Renal cortex interstitium (tissue), 11 donors: ENCODE data around the gene AUTS2. TPM values are rescaled to one million over a fixed set of nuclear protein-coding genes. Genes with fewer than 3 reads are reported as not detected.

Experiments
- DNase-seq, 11 donors: peaks; one replicate each; pipeline ENCODE4 v3.0.0-alpha.2; 2013; ENCODE audit warnings: low read depth in 9 of 11, low spot score in 4 of 11; ENCODE audit errors: extremely low read depth in 1 of 11
- polyA plus RNA-seq, 3 donors: library from polyadenylated mRNA; unstranded; fragments of 120-200 nt; gene quantifications; one replicate each; pipeline ENCODE4 v1.2.1, GENCODE V29; 2013; ENCODE audit not compliant: insufficient read length in 3 of 3

Gene AUTS2
- polyA plus RNA-seq, 3 donors = 78.0 to 102 (median 90.7) TPM

DNA sequence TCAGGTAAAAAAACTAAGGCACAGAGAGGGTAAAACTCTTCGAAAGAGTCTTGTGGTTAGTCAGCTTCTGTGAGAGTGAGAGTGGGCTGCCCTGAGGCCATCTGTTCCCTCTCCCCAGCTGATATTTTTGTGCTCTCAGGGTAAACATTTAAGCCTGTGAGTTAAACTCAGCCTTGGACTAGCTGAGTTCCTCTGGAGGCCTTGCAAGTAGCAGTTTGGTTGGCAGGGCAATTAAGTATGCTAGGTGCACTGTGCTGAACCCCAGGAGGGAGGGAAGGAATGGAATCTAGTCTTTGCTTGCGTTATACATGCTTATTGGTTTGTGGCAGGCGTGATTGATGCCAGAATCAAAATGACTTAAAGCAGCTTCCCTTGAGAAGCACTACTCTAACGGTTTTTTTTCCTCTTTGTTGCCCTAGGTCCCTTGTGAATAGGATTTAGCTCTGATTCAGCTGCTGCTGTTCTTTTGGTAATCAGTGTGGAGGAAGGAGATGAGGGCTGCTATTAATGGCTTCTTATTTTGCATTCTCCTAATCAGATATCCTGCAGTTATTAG, 140.2 kb downstream of the AUTS2 start:
- DNase-seq = peak in 4 of 11 donors; percentile 19 to 51 (median 34)

DNA sequence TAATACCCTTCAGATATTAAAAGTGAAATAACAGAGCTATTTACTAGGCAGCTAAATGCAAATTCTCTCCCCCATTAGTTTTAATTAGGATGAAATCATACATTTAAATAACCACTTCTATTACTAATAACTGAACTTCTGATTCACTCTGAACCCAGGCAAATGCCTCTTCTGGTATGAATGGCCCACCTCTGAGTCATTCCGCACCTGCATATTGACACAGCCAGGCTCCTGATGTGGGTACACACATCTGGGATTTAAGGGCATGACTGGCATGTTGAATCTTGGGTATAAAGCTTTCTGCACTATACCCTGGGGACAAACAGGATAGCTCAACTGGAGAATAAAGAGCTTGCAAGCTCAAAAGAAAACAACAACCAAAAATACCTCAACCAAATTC, 140.9 kb downstream of the AUTS2 start:
- DNase-seq = no peak

DNA sequence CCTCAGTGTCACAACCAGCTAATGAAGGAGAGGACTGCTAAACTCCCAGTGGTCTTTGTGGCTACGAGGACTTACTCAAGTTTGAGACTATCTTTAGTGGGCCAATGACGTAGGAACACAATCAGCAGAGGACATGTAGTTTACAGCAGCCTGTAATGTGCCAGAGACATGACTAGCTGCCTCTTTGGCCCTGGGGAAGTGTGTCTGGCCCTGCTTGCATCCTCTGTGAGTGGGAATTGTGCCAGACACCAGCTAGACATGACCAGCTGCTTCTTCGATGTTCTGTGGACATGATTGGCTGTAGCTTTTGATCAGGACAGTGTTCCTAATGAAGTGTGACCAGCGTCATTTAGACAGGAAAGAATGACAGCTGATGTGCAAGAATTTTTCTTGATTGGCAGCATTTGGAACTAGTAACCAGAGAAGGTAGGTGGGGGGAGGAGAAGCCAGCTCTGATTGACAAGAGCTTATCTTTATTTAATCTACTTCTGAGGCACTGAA, 141.7 kb downstream of the AUTS2 start:
- no peak for DNase-seq

DNA sequence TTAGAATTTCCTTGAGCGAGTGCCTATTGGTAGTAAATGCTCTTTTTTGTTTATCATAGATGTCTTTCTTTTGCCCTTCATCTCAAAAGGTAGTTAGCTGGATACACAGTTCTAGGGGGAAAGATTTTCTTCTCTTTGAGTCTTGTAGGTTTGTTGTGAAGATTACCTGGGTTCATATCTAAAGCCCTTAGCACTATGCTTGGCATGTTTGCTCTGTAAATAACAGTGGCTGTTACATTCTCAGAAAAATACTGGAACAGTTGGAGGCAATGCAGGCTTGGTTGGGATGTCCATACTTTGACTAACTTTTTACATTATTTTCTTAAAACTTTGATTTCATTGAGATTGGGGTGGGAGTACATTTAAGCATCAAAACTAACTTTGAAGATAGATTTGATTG, 144.0 kb downstream of the AUTS2 start:
- no peak for DNase-seq

DNA sequence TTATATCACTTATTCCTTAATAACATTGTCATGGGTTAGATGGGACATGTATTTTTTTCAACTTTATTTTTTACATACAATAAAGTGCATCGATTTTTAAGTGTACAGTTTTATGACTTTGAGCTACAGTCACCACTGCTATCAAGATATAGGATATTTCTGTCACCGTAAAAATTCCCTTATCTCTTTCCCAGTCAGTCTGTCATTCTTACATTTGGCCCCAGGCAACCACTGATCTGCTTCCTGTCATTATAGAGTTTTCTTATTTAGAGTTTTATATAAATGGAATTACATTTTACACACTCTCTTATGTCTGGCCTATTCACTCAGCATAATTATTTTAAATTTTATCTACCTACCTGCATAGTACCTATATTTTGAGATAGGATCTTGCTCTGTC, 145.2 kb downstream of the AUTS2 start:
- no peak for DNase-seq

DNA sequence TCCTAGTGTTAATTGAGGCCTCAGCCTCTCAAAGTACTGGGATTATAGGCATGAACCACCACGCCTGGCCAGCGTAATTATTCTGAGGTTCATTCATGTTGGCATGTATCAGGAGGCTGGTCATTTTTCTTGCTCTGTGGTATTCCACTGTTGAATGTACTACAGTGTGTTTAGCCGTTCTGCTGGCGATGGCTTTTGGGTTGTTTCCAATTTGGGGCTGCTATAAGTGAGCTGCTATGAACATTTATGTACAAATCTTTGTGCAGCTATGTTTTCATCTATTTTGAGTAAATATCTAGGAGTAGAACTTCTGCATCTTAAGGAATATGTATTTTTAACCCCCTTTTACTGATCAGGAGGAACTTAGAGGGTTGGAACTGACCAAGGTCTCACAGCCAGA, 145.8 kb downstream of the AUTS2 start:
- no peak for DNase-seq

DNA sequence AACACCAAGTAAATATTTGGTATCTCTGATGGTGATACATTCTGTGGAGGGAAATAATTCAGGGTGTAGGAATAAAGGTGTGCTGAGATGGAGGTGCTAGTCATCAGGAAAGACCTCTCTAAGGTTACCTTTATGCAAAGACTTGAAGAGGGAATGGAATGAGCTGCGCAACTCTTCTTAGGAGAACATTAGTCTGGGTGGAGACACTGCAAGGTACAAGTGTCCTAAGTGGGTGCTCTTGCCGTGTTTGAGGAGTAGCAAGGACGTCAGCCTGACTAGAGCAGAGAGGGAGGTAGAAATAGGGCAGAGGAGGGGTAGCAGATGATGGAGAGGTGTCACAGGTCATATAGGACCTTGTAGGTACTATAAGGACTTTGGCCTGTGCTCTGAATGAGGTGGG, 148.1 kb downstream of the AUTS2 start:
- no peak for DNase-seq

DNA sequence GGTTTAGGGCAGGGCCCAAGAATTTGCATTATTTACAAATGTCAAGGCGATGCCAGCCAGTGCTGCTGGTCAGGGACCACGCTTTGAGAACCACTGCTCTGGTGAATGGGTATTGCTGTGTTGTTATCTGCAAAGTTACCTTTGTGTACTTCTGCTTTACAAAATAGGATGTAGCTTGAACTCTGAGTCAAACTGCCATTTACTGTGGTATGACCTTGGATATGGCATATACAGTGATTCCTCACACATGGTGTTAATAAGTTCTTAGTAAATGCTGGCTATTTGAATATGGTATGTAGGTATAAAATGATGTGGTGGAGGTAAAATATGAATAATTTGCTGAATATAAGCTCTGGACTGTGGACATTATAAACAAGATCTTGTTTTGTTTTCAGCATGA, 148.9 kb downstream of the AUTS2 start:
- DNase-seq = no peak

DNA sequence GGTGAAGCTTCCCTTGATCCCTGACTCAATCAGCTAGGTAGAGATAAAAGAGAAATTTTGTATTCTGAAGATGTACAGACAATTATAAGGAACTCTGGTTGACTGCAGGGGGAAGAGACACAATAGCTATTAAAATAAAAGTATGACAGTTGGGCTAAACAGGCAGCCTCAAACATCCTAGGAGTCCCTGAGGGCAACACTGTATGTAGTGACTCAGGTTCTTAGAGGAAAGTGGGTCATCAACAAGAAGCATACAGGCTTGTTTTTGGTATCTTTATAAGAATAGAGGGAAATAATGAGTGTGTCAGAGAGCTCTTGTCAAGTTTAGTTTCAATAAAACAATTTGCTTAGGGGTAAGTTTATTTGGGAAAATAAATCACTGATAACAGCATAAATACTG, 150.3 kb downstream of the AUTS2 start:
- no peak for DNase-seq

DNA sequence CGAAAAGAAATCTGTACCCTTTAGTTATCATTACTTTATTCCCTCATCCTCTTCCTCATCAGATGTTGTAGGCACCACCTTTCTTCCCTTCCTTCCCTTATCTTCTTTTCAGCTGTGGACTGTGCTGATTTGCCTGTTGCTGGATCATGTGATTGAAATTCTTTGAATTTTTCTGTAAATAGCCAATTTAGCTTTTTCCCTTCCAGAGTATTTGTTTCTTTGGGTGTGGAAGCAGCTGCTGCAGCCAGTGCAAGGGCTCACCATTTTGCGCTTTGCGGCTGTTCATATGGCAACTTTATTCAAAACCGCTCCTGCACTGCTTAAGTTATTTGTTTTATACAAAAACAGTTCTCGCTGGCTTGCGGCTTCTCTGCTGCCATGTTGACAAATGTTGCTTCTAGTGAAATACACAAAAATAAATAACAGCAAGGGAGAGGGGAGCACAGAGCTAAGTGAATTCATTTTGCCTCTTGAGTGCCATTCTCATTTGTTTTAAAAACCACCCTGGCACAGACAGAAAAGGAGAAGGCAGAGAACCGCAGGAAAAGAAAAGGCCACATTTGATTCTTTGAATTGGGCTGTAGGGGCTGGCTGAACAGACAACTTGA, 151.2 kb downstream of the AUTS2 start:
- DNase-seq = no peak

DNA sequence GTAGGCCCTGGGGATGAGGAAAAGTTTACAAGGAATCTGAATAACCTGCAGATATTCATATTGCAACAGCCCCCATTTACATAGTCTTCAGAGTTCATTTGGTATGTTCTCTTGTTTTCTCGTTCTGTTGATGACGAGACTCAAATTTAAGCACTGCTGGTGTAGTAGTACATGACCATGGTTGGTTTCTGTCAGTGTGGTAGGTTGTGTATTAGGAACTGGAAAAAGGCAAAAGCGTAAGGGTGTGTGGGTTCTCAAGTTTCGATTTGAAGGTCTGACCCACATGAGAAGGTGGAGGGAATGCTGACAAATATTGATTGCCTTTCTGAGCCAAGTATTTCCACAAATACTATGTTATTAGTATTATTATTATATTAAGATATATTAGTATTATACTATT, 151.7 kb downstream of the AUTS2 start:
- DNase-seq = no peak

DNA sequence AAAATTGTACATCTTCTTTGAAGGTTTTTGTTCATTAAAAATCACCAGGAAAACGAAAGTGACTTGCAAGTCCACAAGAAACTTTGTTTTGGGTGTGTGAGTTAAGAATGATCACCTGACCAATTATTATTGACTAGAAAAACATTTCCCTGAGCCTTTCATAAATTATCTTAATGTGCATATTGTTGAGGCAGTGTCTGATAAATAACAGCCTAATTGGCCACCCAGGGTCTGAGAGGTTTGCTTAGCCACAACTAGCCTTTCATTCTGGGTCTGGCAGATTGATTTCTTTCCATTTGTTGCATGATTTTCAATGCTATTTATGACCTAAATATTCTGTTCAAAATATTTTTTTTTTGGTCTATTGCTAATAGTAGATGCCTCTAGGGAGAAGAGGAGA, 152.8 kb downstream of the AUTS2 start:
- DNase-seq = no peak

DNA sequence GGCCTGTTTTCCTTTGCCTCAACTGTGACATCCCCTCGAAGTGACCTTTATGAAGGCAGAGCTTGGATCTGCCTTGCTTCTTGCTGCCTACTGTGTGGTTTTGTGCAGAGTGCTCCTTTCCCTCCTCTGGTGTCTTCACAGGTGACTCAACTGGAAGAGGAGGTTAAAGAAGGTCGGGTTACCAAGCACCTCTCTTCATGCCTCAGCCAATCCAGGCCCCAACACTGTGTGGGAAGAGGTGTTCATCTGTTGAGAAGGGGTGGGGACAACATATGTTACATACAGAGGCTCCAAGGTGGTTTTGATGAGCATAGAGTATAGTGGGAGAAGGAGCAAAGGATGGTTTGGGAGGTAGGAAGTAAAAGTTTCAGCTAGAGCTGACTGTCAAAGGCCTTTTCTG, 155.7 kb downstream of the AUTS2 start:
- DNase-seq = no peak

DNA sequence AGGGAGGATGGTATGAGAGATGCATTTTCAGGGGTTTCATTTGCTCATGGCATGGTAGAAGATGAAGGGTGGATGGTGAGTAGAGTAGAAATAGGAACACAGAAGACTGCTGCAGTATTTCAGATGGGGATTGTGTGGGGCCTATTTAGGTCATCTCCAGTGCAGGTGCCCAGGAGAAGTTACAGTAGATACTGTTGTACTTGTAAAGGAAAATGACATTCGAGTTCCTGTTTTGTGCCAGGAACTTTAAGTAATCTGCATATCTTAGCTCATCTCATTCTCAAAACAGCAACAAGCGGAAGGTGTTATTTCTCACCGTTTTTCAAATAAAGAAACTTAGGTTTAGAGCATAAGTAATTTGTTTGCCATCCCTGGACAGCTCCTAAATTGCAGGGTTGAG, 156.2 kb downstream of the AUTS2 start:
- no peak for DNase-seq

DNA sequence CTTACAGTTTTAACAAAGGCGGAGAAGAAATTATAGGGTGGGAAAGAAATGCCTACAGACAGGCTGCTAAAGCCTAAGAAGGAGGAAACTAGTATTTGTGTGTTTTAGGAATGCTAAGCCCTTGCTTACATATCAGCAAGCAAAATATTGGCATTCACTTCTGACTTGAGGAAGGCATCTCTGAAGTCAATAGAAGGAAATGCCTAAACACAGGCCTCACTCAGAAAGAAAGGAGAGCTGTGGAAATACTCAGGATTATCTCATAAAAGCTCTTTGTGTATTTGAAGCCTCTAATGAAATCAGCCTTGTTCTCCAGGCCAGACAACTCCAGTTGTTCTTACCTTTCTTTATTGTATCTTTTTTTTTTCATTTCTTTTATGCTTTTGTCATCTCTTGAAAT, 158.0 kb downstream of the AUTS2 start:
- DNase-seq = no peak

DNA sequence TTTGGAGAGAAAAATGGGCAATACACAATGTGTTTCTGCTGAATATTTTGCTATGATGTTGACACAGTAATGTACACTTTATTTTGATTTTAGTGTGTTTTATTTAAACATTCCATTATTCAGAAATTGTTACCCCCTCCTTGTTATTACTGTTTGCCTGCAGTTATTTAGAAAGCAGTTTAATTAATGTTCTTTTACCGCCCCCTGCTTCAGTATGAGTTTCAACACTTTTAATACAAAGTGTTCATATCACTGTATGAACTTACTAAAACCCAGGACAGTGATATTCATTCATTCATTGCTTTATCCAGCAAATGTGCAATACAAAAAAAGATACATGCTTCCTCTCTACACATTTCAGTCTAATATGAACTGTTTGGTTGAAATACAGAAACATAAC, 159.3 kb downstream of the AUTS2 start:
- no peak for DNase-seq

DNA sequence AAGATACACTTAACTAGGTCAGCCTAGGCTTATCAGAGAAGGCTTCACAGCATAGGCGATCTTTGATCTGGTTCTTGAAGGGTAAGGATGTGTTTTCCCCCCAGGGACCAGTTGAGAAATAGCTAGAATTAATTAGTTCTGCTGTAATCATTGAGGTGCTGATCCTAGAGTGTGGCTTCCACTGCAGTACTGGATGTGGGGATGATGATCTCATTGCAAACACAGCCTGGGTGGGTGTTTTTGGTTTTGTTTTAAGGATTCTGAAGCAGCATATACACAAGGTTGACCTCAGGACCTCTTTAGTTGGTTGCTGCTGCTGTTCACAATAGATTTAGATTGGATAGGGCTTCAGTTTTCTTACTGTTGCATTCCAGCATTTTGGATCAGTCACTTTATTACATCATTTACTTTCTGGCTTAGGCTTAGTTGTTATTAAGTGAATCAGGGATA, 159.7 kb downstream of the AUTS2 start:
- DNase-seq = no peak

DNA sequence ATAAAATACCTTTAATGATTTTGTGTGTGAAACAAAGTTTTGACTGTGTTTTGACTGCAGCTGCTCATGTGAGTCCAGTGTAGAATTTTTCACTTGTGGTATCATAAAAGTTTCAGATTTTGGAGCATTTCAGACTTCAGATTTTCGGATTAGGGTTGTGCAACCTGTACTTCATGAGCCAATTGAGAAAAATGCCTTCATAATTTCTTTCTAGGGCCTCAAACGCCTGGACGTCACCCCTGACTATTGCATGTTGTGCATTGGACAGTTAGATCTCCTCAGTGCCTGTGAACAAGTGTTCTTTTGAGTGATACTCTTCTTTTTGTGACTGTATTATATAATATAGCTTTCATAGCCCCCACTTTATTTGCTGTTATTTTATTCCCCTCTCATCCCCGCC, 161.1 kb downstream of the AUTS2 start:
- no peak for DNase-seq

DNA sequence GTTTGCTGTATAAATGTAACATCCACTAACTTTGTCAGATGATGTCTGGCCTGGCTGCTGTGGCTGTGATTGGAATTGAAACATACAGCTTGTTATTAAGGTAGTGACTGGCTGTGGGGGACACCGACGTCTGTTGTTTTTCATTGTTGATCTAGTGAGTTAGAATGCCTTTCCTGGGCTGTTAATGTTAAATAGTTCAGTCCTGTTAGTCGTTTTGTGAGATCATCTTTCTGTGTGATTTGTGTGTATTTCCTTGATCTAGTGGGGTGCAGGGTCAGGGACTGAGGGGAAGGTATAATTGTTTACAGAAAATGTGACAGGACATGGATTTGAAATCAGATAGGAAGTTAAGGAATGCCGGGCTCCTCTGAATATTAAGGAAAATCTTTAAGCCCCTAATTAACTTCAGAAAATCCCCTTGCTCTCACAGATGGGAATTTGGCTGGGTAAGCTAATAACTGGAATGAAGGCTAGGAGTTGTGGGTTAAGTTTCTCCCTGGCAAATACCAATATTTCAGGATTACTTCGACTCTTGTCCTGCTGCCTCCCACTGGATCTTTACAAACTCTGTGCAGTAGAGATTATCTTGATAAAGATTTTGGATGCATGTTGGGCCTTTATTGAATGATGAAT, 163.1 kb downstream of the AUTS2 start:
- no peak for DNase-seq

DNA sequence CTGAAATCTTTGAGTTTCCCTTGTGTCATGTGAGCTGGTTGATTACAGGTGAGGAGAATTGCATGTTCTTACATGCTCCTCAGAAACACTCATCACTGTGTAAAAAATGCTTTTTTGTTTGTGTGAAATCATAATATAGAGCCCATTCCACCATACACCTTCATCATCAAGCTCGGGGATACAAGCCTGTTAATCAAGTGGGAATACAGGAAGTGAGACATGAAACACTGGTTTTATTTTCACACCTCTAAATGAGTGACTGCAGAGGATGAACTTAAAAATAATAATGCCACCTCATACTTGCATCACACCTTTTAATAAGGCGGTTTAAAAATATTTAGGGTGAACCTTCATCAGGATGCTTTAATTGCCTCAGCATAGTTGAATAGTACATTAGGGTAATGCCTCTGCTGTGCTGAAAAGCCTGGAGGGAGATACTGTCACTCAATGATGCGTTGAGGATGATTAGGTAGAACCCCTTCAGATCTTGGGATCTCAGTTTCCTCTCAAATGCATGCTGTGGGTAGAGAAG, 164.6 kb downstream of the AUTS2 start:
- no peak for DNase-seq

DNA sequence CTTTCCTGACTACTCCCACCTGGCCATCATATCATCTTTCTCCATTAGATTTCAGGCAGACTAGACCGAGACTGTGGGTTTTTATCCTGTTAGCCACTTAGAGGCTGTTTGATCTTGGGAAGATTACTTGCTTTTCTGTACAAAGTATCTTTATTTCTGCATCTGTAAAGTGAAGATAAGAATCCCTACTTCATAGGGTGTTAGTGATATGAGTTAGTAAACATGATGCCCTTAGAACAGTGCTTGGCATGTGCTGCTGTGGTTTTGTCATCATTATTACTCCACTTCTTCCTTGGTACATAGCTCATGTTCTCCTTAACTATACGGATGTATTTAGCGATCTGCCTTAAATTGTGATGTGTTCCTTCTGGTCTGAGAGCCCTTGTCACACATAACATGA, 165.2 kb downstream of the AUTS2 start:
- no peak for DNase-seq
